MM.1S (cell line): ENCODE results near the gene RAC3.

ENCODE experiments used
- EZH2 ChIP-seq: fragments of 300-600 bp; sonication (generic); optimal IDR thresholded peaks from 2 replicates; pipeline ENCODE3; 2017; ENCODE audit warnings: low read depth, mild to moderate bottlenecking, antibody characterized with exemption, low read length, mixed read lengths
- TF ChIP-seq, protein P1 (sequence below): fragments of 300-600 bp; sonication (generic); IDR thresholded peaks from 2 replicates; pipeline ENCODE4 v1.5.1; 2016; ENCODE audit warnings: antibody characterized with exemption, low read length, mixed read lengths

DNA sequence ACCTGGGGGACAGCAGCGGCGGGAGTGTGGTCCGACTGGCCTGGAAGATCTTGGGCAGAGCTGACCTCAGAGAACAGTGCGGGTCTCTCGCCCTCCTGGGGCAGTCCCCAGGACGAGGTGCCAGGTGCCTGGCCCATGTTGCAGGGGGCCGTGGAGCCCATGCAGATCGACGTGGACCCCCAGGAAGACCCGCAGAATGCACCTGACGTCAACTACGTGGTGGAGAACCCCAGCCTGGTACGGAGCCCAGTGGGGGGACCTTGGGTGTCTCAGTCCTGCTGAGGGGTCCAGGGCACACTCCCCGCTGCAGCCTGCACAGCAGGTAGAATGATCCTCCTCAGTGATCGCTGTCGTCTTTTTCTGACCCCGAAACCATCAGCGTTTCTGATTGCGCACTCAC, 21.7 kb downstream of the RAC3 start:
- TF ChIP-seq, protein P1, sequence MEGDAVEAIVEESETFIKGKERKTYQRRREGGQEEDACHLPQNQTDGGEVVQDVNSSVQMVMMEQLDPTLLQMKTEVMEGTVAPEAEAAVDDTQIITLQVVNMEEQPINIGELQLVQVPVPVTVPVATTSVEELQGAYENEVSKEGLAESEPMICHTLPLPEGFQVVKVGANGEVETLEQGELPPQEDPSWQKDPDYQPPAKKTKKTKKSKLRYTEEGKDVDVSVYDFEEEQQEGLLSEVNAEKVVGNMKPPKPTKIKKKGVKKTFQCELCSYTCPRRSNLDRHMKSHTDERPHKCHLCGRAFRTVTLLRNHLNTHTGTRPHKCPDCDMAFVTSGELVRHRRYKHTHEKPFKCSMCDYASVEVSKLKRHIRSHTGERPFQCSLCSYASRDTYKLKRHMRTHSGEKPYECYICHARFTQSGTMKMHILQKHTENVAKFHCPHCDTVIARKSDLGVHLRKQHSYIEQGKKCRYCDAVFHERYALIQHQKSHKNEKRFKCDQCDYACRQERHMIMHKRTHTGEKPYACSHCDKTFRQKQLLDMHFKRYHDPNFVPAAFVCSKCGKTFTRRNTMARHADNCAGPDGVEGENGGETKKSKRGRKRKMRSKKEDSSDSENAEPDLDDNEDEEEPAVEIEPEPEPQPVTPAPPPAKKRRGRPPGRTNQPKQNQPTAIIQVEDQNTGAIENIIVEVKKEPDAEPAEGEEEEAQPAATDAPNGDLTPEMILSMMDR = no peak
- TF ChIP-seq EZH2 = no peak
